Mammary epithelial cell (primary cell): ENCODE measurements around the gene SPRY4.

Source experiments
- EZH2 ChIP-seq: IDR thresholded peaks from 2 replicates; pipeline ENCODE4 v1.6.1; 2012; ENCODE audit warnings: low read length, inconsistent platforms, borderline replicate concordance
- TF ChIP-seq, protein P1 (sequence below), 2 donors: IDR thresholded peaks in 1 of 2; conservative IDR thresholded peaks in 1 of 2; 2 replicates each; pipeline ENCODE4 v1.5.1; 2011 to 2012; ENCODE audit warnings: inconsistent platforms in 2 of 2, low read length in 2 of 2, mild to moderate bottlenecking in 2 of 2, control low read depth in 1 of 2, low read depth in 1 of 2; ENCODE audit not compliant: insufficient read depth in 1 of 2; ENCODE audit errors: extremely low read depth in 1 of 2

DNA sequence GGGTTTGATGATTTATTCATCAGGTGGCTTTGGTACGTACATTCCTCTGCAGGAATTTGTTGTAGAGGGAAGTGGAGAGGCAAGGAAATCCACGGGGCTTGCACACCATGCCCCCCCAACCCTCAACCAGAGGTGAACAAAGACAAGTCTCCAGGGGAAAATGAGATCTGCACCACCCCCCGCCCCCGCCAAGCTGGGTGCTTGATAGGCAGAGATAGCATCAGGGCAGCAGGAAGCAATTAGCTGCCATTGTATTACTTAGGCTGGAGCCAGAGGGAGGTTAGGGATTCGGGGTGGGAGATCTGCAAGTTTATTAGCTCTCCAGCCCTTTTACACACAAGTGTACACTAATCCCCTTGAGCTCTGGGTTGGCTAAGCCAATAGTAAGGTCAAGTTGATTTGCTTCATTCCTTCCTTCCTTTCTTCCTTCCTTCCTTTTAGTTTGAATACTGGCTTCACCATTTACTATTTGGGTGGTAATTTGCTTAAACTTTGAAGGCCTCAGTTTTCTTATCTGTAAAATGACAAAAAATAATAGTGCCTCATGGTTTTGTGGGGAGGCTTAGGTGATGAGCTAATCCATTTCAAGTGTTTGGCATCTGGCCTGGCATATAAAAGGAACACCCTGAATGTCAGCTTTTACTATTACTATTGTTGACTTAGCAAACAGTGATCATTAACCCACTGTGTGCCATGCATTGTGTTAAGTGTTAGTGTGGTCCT, 34.1 kb downstream of the SPRY4 start:
- TF ChIP-seq, protein P1, sequence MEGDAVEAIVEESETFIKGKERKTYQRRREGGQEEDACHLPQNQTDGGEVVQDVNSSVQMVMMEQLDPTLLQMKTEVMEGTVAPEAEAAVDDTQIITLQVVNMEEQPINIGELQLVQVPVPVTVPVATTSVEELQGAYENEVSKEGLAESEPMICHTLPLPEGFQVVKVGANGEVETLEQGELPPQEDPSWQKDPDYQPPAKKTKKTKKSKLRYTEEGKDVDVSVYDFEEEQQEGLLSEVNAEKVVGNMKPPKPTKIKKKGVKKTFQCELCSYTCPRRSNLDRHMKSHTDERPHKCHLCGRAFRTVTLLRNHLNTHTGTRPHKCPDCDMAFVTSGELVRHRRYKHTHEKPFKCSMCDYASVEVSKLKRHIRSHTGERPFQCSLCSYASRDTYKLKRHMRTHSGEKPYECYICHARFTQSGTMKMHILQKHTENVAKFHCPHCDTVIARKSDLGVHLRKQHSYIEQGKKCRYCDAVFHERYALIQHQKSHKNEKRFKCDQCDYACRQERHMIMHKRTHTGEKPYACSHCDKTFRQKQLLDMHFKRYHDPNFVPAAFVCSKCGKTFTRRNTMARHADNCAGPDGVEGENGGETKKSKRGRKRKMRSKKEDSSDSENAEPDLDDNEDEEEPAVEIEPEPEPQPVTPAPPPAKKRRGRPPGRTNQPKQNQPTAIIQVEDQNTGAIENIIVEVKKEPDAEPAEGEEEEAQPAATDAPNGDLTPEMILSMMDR (conservative IDR thresholded peaks at IDR 0.05 in 1 of 2, IDR thresholded peaks at IDR 0.05 in 1 of 2; ENCODE audit: extremely low read depth in 1 of 2, insufficient read depth in 1 of 2, low read depth in 1 of 2, low read length in 2 of 2) = no peak
- no peak for TF ChIP-seq EZH2
